NCI-H2227 treated with DMSO at 0.1 percent for 48 hours (cell line): Measurements from ENCODE around the gene FANCI.

ENCODE experiments used
- DNase-seq: peaks from one replicate; lab custom pipeline; 2025; lab: John Stamatoyannopoulos, UW

The FANCI gene

GRCh38 chr15:89333011-89333860 is 89.5 kb downstream of the FANCI start:
- DNase-seq: no peak

DNA sequence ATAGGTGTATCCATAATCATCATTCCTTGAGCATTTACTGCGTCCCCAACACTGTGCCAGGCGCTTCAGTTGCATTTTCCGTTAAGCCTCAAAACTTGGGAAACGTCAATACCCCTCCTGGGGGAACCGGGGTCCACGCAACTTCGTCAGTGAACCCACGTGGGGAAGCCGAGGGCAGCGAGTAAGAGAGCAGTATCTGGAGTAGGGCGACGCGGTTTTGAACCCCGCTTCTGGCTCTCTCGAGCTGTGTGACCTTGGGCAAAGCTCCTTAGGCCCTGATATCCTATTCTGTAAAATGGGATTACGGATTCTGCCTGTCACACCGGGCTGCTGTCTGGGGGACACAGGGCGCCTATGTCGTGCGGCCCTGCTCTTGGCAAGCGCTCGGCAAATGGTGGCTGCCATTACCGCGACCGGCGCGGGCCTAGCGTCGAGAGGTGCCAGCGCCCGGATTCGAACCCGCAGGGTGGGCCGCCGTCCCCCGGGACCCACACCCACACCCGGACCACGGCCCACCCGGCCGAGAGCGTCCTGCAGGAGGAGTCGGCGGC is 90.3 kb downstream of the FANCI start:
- no peak for DNase-seq

DNA sequence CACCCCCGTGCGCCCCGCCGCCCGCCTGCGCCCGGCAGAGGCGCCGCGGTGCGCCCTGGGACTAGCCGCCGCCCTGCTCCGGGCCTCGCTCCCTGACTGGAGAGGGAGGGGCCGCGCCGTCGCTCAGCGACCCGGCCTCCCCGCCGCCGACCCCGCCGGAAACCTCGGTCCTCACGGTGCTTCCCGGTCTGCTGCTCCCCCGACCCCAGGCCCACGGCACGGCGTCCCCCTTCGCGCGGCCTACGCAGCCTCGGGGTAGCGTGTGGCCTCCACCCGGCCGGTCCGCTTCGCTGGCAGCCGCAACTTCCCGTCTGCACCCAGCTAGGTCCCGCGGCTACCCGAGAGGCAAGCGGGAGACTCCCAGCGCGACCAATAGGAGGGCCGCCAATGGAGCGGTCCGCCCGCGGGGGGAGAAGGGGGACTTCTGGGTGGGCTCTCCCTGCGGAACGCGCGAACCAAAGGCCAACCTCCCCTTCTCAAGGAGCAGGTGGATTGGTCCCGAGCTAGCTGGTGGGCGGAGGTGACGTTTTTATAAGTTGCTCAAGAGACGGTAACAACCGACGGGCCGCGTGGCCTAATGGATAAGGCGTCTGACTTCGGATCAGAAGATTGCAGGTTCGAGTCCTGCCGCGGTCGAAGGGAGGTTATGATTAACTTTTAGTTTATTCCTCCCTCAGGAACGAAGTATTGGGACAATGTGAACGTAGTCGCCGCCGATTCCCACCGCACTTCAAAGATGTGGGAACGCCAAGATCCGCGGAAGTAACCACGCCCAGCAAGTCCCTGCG is 90.9 kb downstream of the FANCI start, which contains the start of gene POLG:
Gene POLG (minus strand): TSS at position 315 of the 788 bp plus-strand sequence. CDS start 1,070 bp downstream, outside the sequence.
- DNase-seq: peak; percentile 91

- no peak for DNase-seq
Measured at GRCh38 chr15:89335298-89336041, 91.7 kb downstream of the FANCI start.

- no peak for DNase-seq
Measured at GRCh38 chr15:89338036-89338435, 94.3 kb downstream of the FANCI start.

DNA sequence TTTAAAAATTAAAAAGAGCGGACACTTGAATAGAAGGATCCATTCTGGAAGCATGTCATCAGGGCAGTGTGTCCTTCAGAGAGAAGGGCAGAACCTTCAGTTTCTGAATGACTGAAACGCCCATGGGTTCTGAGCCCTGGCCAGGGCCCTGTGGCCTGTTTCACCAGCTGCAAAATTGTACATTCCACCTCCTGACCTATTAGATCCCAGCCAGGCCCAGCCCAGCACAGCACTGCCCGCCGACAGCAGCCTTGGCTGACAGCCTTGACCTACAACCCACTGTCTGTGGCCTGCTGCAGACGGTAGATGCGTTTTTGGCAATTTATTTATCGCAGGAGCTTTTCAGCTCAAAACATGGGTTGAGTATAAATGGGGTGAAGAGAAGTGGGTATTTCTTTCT is 96.8 kb downstream of the FANCI start:
- no peak for DNase-seq

DNA sequence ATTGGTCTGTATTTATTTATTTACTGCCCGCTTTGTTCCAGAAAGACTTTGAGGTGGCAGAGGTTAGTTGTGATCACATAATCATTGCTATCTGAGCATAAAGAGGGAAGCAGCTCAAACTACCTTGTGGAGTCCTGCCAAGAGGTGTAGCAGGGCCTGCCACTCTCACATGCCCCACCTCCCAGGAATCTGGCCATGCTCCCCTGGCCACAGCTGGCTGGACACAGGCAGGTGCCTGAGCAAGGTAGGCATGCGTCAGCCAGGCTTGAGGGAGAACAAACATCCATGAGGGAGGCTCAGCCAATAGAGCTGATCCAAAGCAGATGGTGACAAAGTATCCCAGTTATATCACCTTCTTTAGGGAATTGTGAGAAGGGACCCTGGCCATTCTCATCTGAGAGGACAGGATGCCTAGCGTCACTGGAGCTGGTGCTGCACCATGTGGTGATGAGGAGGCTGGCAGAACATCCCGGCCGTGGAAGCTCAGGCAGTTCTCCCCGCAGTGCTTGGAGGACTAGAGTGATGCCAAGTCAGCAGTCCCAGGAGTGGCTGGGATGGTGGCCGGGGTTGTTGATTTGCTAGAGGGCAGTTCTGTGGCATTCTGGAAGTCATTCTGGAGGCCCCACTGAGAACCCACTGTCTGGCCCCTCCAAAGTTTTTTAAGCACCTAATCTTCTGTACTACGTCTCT is 97.7 kb downstream of the FANCI start:
- no peak for DNase-seq

- DNase-seq: no peak
Measured at GRCh38 chr15:89342840-89343239, 99.1 kb downstream of the FANCI start.

GRCh38 chr15:89345248-89345647 is 101.5 kb downstream of the FANCI start:
- DNase-seq: no peak

GRCh38 chr15:89346516-89347231 is 102.9 kb downstream of the FANCI start:
- DNase-seq: no peak

GRCh38 chr15:89349206-89349558 is 105.4 kb downstream of the FANCI start:
- DNase-seq: no peak

DNA sequence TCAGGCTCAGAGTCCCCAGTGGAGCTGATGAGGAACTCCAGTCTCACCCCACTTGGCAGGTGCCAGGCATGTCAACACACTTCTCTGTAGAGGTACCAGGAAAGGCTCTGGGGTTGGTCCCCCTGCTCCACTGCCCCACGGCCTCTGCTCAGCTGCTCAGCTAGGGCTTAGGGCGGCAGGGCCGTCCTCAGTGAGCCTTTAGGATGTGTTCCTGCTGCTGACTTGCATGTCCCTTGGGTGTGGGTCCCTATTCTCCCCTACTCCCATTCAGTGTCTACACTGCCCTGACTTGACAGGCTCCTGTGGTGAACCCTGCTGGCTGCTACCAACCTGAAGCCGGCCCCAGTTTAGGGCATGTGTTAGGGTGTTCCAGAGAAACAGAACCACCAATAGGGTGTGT is 108.7 kb downstream of the FANCI start:
- DNase-seq: no peak

GRCh38 chr15:89353991-89354390 is 110.2 kb downstream of the FANCI start:
- DNase-seq: no peak

GRCh38 chr15:89356634-89357298 is 113.0 kb downstream of the FANCI start:
- DNase-seq: no peak

GRCh38 chr15:89358435-89358754 is 114.6 kb downstream of the FANCI start:
- no peak for DNase-seq

DNA sequence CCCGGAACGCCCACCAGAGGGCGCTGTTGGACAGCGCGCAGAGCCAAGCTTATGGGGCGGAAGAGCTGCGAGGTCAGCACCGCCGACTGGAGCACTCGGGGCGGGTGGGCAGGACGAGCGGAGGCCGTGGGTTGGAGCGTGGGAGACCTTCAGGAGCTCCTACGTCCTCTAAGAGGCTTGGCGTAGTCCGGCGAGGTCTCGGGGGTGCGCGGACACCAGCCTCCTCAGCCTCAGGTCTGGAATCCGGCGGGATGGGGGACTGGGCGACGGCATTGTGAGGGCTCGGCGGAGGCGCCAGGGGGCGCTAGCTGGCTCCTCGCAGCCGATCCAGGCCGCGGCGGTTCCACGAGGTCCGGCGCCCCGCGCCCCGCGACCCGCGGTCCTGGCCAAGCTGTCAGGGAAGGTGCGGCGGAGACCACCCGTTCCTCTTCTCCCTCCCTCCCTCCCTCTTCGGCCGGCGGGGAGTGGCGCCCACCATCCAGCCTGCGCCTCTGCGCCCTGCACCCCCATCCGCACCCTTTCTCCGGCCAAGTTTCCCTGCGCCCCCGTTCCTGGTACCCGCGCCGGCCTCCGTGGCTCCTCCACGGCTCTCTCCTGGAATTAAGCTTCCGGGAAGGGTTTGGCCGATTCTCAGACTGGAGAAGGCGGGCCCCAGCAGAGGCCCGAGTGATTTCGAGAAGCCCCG is 115.1 kb downstream of the FANCI start:
- peak; percentile 85 for DNase-seq

DNA sequence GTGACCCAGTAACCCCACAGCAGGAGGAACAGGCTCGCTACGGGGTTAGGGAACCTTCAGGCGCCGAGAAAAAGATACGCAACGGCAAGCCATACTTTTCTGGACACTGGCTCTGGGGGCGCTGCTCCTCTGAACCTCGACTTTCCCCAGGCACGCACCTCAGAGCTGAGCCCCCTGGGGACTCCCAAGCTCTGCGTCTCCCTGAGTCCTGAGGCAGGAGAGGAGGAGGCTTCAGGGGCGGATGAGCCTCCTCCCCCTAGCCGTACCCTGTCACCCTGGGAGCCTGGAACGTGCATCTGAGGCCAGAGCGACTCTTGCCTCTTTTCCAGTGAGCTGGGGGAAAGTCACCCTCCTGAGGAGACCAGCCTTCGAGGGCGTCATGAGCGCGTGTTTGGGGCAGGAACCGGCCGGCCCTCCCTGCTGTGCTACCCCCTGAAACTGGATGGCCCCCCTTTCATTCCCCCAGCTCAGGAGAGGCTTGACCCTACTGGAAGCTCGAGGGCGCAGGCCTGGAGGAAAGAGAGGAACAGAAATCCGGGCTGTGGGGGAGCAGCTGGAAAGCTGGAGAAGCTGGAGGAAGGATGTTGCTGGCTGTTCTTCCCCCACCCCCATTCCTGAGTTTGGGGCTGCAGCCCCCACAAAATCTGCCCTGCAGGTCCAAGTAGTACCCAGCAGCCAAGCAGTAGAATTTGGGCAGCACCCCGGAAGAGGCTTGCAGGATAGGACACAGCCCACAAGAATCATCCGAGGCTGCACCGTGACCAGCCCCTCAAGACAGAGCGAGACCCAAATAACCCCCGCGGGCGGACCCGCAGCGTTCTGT is 115.9 kb downstream of the FANCI start:
- no peak for DNase-seq

DNA sequence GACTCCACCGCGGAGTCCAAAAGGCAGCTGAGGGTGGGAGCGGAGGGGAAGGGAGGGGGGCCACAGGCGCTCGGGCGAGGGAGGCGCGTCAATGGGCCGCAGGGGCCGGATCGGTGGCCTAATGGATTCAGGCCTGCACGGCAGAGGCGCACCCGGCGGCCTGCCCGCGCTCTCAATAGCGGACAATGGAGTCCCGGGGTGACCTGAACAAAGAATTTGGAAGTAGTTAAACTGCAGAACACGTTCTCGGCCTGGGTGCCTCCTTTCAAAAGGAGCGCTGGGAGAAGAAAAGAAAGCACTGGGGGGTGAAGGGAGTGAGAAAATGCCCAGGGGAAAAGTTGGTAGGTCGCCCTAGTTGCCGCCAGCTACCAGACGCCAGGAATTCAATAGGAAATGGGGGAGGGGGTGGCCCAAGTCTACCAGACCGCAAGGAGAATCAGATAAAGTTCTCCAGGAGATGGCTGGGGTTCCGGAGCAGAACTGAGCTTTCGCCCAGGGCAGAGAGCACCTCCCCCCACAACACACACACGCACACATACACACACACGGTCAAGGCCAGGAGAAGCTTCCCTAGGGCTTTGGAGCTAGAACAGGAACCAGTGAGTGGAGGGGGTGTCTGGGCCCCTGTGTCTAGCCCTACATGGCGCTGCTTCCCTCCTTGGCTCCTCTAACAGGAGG is 116.7 kb downstream of the FANCI start:
- no peak for DNase-seq
